GM21367 (cell line): ENCODE measurements around the gene AFF2.
"Not testable (repeated sequence)": the region's sequence is repeated elsewhere in the genome, so short reads cannot be mapped to it uniquely, and the experiment has no call there.

Source experiments
- ATAC-seq: cut with Tn5 transposase; IDR thresholded peaks from one replicate; pipeline ENCODE4 v1.9.1; 2021; ENCODE audit not compliant: unreplicated experiment

The AFF2 gene

DNA sequence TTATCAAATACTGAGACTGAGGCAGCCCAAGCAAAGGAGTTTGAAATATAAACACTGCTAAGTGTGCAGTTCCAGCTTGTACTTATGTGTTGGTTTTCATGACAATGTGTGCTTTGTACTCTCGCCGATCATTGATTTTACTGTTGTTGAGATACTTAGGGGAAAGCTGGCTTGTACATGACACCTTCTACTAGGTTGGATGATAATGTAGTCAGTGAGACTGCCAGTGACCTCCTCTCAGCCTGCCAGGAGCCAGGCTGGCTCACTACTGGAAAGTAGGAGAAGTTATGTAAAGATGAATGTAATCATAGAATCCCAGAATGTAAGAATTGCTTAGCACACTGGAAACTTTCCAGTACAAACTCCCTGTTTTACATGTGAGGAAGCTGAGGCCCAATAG is 132.0 kb downstream of the AFF2 start:
- ATAC-seq = no peak

DNA sequence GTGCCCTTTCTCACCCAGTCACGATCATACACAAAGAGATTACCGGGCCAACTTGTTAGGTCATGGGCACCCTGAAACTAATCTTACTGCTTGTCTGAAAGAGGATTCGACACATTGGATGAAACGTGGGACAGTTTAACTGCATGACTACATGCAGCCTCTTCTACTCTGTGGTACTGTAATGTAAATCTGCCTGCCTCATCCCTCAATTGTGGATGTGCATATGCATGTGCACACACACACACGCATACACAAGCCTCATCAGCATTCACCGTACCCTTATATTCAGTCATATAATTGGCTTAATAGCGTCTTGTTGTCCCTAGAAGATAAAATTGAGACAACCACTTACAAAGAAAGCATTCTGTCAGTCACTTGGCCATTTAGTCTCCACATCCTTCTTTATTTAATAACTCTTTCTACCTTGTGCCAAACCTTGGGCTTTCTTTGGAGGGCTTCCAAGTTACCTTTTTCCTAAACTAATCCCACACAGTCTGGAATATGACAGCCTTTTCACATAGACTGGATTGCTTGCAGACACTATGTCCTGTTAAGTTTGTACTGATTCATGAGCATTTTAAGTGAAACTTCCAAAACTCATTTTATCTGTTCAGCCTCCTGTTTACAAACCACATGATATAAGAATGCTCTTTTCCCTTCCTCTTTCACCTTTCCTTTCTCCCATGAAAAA is 132.9 kb downstream of the AFF2 start:
- no peak for ATAC-seq

DNA sequence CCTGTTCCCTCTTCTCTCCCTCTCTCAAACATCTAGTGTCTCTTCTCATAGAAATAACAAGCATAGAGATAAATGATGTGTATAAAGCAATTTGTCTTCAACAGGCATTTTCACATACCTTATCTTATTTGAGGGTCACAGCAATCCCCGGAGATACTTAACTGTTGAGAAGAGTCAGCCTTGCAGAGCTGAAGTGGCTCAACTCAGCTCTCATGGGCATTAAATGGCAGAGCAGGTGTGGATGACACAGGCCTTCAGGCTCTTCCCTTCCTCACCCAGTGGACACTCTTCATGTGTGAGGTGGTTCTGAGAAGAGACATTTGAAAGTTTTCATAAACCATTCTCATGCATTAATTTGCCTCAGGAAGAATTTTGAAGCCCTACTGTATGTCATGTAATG is 134.2 kb downstream of the AFF2 start:
- no peak for ATAC-seq

GRCh38 chrX:148643460-148643859 is 143.0 kb downstream of the AFF2 start:
- no peak for ATAC-seq

DNA sequence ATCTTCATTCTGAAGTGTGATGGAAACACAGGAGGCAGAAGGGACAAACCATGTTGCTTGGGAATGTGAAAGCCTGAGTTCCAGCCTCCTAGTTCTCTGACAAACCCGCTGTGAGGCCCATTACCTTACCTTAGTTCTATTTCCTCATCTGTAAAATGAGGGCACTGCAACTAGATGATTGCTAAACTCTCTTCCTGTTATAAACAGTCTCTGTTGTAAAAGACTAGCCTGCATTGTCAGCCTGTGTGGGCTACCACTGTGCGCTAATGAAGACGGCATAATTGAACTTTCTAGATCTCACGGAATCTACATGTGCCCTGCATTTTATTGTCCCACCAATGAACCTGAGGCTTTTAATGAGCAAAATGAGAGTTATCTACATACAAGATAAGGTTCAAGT is 147.2 kb downstream of the AFF2 start:
- no peak for ATAC-seq

GRCh38 chrX:148649145-148649795 is 148.9 kb downstream of the AFF2 start:
- ATAC-seq = no peak

DNA sequence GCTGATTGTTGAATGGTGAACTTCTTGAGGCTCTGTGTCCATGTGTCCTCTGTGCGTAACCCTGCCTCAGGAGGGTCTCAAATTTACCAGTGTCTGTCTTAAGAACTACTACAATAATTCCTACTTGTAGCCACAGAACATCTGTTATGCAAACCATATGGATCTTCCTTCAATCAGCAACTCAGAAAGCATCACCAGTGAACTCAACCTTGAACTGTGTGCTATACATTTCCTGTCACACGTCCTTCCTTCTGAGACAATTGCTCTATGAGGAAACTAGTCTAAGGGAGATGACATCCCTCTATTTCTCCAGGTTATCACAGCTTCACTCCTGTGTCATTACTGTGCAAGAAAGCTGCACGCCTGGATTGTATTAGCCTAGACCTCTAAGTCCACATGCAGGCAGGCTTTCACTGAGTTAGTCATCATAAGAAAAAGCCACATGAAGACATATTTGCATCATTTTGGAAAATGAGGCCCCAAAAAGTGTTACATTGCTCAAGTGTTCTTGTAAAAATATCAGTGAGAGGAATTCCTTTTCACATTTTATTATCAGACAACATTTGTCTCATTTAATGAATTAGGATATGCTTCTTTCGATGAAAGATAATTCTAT is 157.8 kb downstream of the AFF2 start:
- ATAC-seq = no peak

DNA sequence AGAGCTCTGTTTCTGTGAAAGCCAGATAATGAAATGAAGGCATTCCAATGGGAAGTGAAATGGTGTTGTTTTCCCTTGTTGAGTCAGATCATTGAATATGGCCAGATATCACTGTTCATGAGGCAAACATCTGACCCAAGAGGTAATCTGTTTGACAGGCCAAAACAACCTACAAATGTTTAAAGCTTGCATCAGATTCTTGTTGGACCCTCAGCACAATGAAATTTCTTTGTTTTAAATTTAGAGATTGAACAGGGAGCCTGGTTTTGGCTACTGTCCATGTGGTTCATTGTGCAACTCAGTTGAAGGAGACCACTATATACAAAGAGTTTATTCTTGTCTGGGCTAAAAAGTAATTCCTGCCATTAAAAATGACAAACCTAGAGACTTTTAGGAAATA is 159.1 kb downstream of the AFF2 start:
- ATAC-seq = no peak

DNA sequence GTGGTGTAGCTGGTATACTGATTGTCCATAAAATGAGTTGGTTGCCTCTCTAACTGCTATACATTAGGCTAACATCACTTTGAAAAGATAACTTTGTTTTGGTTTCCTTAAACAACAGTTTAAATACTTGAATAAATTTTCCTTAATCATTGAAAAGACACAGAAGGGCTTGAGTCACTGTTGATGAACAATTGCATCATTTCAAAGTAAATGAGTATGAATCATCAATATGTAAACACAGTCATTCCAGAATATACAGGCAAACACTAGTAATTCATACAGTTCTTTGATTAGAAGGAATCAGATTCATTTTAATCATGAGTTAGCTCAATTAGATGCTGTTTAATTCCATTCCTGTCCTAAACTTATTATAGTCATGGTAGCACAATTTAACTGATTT is 160.6 kb downstream of the AFF2 start:
- ATAC-seq = no peak

DNA sequence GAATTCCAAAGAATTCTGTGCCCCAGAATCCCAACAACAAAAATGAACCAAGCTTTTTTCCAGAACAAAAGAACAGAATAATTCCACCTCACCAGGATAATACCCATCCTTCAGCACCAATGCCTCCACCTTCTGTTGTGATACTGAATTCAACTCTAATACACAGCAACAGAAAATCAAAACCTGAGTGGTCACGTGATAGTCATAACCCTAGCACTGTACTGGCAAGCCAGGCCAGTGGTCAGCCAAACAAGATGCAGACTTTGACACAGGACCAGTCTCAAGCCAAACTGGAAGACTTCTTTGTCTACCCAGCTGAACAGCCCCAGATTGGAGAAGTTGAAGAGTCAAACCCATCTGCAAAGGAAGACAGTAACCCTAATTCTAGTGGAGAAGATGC is 161.6 kb downstream of the AFF2 start:
- no peak for ATAC-seq

DNA sequence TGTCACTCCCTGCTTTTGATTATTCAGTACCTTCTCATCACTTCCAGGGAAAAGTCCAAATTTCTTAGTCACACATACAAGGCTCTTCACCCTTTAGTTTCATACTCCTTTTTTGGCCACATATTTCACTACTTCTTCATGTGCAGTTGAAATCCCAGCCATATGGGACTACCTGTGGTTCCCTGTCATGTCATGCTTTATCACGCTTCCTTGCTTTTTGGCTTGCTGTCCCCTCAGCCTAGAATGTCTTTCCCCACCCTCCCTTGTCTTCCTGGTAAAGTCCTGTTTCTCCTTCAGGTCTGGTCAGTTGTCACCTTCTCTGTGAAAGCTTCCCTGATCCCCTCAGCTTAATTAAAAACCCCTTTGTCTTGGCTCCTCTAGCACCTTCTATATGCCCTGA is 163.8 kb downstream of the AFF2 start:
- no peak for ATAC-seq

- no peak for ATAC-seq
Observed at GRCh38 chrX:148664995-148665394, 164.6 kb downstream of the AFF2 start.

GRCh38 chrX:148669175-148669574 is 168.8 kb downstream of the AFF2 start:
- not testable (repeated sequence) for ATAC-seq

GRCh38 chrX:148670277-148670676 is 169.9 kb downstream of the AFF2 start:
- ATAC-seq = no peak

- ATAC-seq = no peak
Observed at GRCh38 chrX:148672517-148672916, 172.1 kb downstream of the AFF2 start.

DNA sequence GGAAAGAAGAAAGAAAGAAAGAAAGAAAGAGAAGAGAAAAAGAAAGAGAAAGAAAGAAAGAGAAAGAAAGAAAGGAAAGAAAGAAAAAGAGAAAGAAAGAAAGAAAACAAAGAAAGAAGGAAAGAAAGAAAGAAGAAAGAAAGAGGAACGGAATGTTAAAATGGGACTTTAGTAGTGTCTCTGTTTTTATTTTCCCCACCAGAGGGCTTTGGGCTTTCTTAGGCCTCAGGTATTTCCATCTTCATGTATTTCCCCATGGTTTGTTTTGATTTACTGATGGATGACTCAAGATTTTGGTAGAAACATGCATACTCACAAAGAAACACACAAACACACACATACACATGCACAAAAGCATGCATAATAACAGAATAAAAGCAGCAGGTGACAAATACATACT is 181.2 kb downstream of the AFF2 start:
- ATAC-seq = no peak

DNA sequence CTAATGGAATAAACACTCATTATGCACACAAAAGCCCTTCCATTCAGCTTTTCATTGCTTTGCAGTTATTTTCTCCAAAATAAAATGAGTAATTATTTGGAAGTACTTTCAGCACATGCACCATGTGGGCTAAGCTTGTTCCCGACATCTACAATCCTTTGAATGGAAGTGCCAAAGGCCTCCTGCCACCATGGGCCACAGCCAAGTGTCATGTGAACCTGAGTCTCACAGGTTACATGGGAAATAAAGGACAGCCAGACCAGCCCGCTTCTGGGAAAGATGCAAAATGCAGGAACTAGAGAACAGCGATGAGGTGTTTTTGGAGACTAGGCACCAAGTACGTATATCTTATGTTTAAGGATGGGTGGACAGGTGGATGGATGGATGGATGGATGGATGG is 181.8 kb downstream of the AFF2 start:
- ATAC-seq = no peak

DNA sequence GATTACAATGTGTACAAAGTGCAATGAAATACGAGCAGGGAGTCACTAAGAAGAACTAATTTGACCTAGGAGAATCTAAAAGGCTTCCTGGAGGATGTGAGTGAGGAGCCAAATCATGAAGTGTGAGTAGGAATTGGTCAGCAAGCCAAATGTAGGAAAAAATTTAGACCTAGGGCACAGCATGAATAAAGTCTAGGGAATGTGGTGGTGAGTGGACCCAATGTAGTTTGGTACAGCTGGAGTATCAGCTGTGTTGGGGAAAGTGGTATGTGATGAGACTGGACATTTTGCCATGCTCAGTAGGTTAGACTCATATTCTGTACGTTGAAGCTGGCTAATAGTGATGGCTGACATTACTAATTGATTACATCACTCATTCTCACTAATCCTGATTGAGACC is 191.0 kb downstream of the AFF2 start:
- ATAC-seq = no peak

- ATAC-seq = no peak
Observed at GRCh38 chrX:148695255-148695654, 194.8 kb downstream of the AFF2 start.

- no peak for ATAC-seq
Observed at GRCh38 chrX:148698221-148698620, 197.8 kb downstream of the AFF2 start.

DNA sequence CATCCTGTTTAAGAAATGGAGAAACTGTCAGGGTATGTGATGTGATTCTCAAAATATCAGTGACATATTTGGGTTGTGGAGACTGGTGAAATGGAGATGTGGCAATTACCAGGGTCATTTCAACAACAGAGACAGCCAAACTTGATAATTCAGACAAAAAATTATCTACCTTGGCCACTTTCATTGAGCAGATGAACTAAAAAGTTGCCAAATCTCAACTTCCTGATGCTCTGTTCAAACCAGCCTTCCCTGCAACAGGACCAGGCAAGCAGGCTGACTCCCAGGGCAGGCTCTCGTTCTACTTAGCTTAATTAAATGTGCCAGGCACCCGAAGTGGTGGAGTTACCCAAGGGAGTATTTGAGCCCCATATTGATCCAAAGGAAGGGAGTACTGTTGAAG is 199.6 kb downstream of the AFF2 start:
- no peak for ATAC-seq

GRCh38 chrX:148713981-148714380 is 213.6 kb downstream of the AFF2 start:
- no peak for ATAC-seq

GRCh38 chrX:148715361-148715760 is 214.9 kb downstream of the AFF2 start:
- ATAC-seq = no peak
